Measurements from ENCODE around the gene GFRA1.

Gene GFRA1

GRCh38 chr10:116201011-116201410, 72.0 kb downstream of the GFRA1 start:
- H3K9me3 ChIP-seq (ENCODE audit: control insufficient read depth, low read length): no peaks in the 10 kb centered on the region
- no peaks in the 10 kb centered on the region for H3K27me3 ChIP-seq (ENCODE audit: control insufficient read depth, insufficient read depth, low read length)
- TF ChIP-seq, protein P1, sequence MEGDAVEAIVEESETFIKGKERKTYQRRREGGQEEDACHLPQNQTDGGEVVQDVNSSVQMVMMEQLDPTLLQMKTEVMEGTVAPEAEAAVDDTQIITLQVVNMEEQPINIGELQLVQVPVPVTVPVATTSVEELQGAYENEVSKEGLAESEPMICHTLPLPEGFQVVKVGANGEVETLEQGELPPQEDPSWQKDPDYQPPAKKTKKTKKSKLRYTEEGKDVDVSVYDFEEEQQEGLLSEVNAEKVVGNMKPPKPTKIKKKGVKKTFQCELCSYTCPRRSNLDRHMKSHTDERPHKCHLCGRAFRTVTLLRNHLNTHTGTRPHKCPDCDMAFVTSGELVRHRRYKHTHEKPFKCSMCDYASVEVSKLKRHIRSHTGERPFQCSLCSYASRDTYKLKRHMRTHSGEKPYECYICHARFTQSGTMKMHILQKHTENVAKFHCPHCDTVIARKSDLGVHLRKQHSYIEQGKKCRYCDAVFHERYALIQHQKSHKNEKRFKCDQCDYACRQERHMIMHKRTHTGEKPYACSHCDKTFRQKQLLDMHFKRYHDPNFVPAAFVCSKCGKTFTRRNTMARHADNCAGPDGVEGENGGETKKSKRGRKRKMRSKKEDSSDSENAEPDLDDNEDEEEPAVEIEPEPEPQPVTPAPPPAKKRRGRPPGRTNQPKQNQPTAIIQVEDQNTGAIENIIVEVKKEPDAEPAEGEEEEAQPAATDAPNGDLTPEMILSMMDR (IDR thresholded peaks at IDR 0.05): no peak
- no peak overlapping the region for H3K27ac ChIP-seq
- no peak overlapping the region for H3K4me3 ChIP-seq (ENCODE audit: low read depth, low read length)
- H3K4me1 ChIP-seq: no peaks in the 10 kb centered on the region
- H2AFZ ChIP-seq: no peak overlapping the region
- no peaks in the 10 kb centered on the region for H3K79me2 ChIP-seq
- H3K9ac ChIP-seq: no peak overlapping the region
- no peak overlapping the region for H3K4me2 ChIP-seq (ENCODE audit: low read length)
- H3K36me3 ChIP-seq (ENCODE audit: control insufficient read depth, insufficient read depth, low read length): no peaks in the 10 kb centered on the region

DNA sequence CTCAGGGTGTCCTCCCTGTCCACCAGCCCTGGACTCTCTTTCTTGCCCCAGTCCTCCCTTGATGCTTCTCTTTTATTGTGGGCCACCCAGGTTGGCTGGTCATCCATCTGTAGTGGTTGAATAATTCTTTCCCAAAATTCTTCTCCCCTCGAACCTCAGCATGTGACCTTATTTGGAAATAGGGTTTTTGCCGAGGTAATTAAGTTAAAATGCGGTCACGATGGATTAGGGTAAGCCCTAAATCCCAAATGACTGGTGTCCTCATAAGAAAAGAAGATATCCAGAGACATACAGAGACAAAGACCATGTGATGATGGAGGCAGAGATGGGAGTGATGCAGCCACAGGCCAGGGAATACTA, 74.3 kb downstream of the GFRA1 start:
- no peak overlapping the region for H3K9ac ChIP-seq
- no peaks in the 10 kb centered on the region for H3K9me3 ChIP-seq (ENCODE audit: control insufficient read depth, low read length)
- no peak overlapping the region for H3K4me3 ChIP-seq (ENCODE audit: low read depth, low read length)
- no peaks in the 10 kb centered on the region for H3K36me3 ChIP-seq (ENCODE audit: control insufficient read depth, insufficient read depth, low read length)
- TF ChIP-seq, protein P1 (IDR thresholded peaks at IDR 0.05): no peak
- H3K4me1 ChIP-seq: no peaks in the 10 kb centered on the region
- H3K4me2 ChIP-seq (ENCODE audit: low read length): no peak overlapping the region
- no peaks in the 10 kb centered on the region for H3K79me2 ChIP-seq
- no peak overlapping the region for H2AFZ ChIP-seq
- no peak overlapping the region for H3K27ac ChIP-seq
- H3K27me3 ChIP-seq (ENCODE audit: control insufficient read depth, insufficient read depth, low read length): no peaks in the 10 kb centered on the region

- H3K36me3 ChIP-seq (ENCODE audit: control insufficient read depth, insufficient read depth, low read length): no peaks in the 10 kb centered on the region
- no peak overlapping the region for H2AFZ ChIP-seq
- no peaks in the 10 kb centered on the region for H3K9me3 ChIP-seq (ENCODE audit: control insufficient read depth, low read length)
- no peak overlapping the region for H3K27ac ChIP-seq
- no peaks in the 10 kb centered on the region for H3K27me3 ChIP-seq (ENCODE audit: control insufficient read depth, insufficient read depth, low read length)
- H3K4me3 ChIP-seq (ENCODE audit: low read depth, low read length): no peak overlapping the region
- H3K79me2 ChIP-seq: no peaks in the 10 kb centered on the region
- no peak overlapping the region for H3K4me2 ChIP-seq (ENCODE audit: low read length)
- no peak overlapping the region for H3K9ac ChIP-seq
- H3K4me1 ChIP-seq: no peaks in the 10 kb centered on the region
- TF ChIP-seq, protein P1 (IDR thresholded peaks at IDR 0.05): no peak
Measured at GRCh38 chr10:116197946-116198675, 74.9 kb downstream of the GFRA1 start.

DNA sequence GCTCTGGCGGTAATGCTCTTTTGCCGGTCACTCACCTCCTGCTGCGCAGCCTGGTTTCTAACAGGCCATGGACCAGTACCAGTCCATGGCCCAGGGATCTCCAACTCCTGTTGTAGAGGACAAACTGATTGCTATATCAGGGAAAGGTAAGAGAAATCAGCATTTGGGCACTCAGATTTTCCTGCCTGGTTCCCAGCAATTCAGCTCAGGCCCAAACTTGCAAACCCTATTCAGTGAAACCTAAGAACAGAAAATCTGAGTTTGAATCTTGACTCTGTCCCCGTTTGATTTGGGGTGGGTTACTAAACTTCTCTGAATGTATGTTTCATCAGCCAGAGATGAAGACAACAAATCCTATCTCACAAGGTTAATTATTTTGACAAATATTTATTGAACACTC, 77.4 kb downstream of the GFRA1 start:
- Histone ChIP-seq H3K79me2 (no peaks in the 10 kb centered on the region), H3K4me3 (ENCODE audit: low read depth, low read length) (no peak overlapping the region), H2AFZ (no peak overlapping the region), H3K9ac (no peak overlapping the region), H3K27ac (no peak overlapping the region), H3K9me3 (ENCODE audit: control insufficient read depth, low read length) (no peaks in the 10 kb centered on the region), H3K36me3 (ENCODE audit: control insufficient read depth, insufficient read depth, low read length) (no peaks in the 10 kb centered on the region), H3K4me2 (ENCODE audit: low read length) (no peak overlapping the region), H3K4me1 (no peaks in the 10 kb centered on the region), H3K27me3 (ENCODE audit: control insufficient read depth, insufficient read depth, low read length) (no peaks in the 10 kb centered on the region)
- TF ChIP-seq, protein P1 (IDR thresholded peaks at IDR 0.05): no peak

GRCh38 chr10:116195039-116195438, 78.0 kb downstream of the GFRA1 start:
- no peak overlapping the region for H3K27ac ChIP-seq
- no peaks in the 10 kb centered on the region for H3K9me3 ChIP-seq (ENCODE audit: control insufficient read depth, low read length)
- no peak overlapping the region for H2AFZ ChIP-seq
- H3K4me3 ChIP-seq (ENCODE audit: low read depth, low read length): no peak overlapping the region
- H3K9ac ChIP-seq: no peak overlapping the region
- H3K36me3 ChIP-seq (ENCODE audit: control insufficient read depth, insufficient read depth, low read length): no peaks in the 10 kb centered on the region
- no peaks in the 10 kb centered on the region for H3K4me1 ChIP-seq
- H3K4me2 ChIP-seq (ENCODE audit: low read length): no peak overlapping the region
- no peaks in the 10 kb centered on the region for H3K79me2 ChIP-seq
- no peaks in the 10 kb centered on the region for H3K27me3 ChIP-seq (ENCODE audit: control insufficient read depth, insufficient read depth, low read length)
- TF ChIP-seq, protein P1 (IDR thresholded peaks at IDR 0.05): no peak
